ENCODE data around the gene UTP3. TPM values are rescaled to one million over a fixed set of nuclear protein-coding genes. Genes with fewer than 3 reads are reported as not detected.
A peak's percentile ranks its signal among the peaks of the same experiment; 100 is the strongest.

Gene UTP3
- total RNA-seq, 2 experiments from 2014 or later, result 34.0 to 57.8 TPM

GRCh38 chr4:70737409-70737808, 49.1 kb downstream of the UTP3 start:
- H3K27ac ChIP-seq (ENCODE audit: low read depth, low read length, poor library complexity, severe bottlenecking), result no peak overlapping the region
- H3K79me2 ChIP-seq (ENCODE audit: insufficient read depth, low read depth, low read length), result peaks cover 12% of the 10 kb centered on the region; the same call in 1 of the 2 replicates
- H3K4me2 ChIP-seq (ENCODE audit: low read length), result peak overlapping the region; percentile 43
- peak overlapping the region; percentile 22; the same call in 1 of the 2 replicates for H2AFZ ChIP-seq (ENCODE audit: low read length)
- TF ChIP-seq, protein P1, sequence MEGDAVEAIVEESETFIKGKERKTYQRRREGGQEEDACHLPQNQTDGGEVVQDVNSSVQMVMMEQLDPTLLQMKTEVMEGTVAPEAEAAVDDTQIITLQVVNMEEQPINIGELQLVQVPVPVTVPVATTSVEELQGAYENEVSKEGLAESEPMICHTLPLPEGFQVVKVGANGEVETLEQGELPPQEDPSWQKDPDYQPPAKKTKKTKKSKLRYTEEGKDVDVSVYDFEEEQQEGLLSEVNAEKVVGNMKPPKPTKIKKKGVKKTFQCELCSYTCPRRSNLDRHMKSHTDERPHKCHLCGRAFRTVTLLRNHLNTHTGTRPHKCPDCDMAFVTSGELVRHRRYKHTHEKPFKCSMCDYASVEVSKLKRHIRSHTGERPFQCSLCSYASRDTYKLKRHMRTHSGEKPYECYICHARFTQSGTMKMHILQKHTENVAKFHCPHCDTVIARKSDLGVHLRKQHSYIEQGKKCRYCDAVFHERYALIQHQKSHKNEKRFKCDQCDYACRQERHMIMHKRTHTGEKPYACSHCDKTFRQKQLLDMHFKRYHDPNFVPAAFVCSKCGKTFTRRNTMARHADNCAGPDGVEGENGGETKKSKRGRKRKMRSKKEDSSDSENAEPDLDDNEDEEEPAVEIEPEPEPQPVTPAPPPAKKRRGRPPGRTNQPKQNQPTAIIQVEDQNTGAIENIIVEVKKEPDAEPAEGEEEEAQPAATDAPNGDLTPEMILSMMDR (conservative IDR thresholded peaks at IDR 0.05; ENCODE audit: low read length), result peak; percentile 50
- TF ChIP-seq EZH2phosphoT487 (IDR thresholded peaks at IDR 0.05; ENCODE audit: borderline replicate concordance, low read depth, low read length), result no peak
- H3K4me3 ChIP-seq (ENCODE audit: low read depth, low read length, poor library complexity, severe bottlenecking), result no peak overlapping the region
- H3K36me3 ChIP-seq (ENCODE audit: insufficient read depth, low read length), result no peaks in the 10 kb centered on the region
- H4K20me1 ChIP-seq (ENCODE audit: insufficient read depth, low read length), result peaks cover 4% of the 10 kb centered on the region; the same call in 1 of the 2 replicates
- intact Hi-C loops (cut with micrococcal nuclease; ENCODE audit: unreplicated experiment), result loop anchor here (2.0 to 10.0 kb wide), 4 partner anchors 17 to 187 kb away; partner anchors contain the start of gene GRSF1
- BruUV-seq (replicated peaks), result no TSS peak
- no peaks in the 10 kb centered on the region for H3K9me2 ChIP-seq (ENCODE audit: insufficient read depth, low read length)
- no peaks in the 10 kb centered on the region for H3K9me3 ChIP-seq (ENCODE audit: low read length)
- POLR2A ChIA-PET, result interaction anchor here (0.6 to 4.8 kb wide), 21 partner anchors 8 to 1558 kb away, joined by 3 to 44 read pairs (median 5); partner anchors contain the start of genes GRSF1, MOB1B and RUFY3
- peak; percentile 52 for DNase-seq (ENCODE audit: low spot score)
- peaks cover 49% of the 10 kb centered on the region for H3K4me1 ChIP-seq (ENCODE audit: insufficient read depth, low read length, poor library complexity, severe bottlenecking)
- CTCF ChIA-PET (ENCODE audit: unreplicated experiment), result interaction anchor here (1.0 kb wide), 1 partner anchor 77 kb away, joined by 3 read pairs; no protein-coding TSS in a partner anchor

DNA sequence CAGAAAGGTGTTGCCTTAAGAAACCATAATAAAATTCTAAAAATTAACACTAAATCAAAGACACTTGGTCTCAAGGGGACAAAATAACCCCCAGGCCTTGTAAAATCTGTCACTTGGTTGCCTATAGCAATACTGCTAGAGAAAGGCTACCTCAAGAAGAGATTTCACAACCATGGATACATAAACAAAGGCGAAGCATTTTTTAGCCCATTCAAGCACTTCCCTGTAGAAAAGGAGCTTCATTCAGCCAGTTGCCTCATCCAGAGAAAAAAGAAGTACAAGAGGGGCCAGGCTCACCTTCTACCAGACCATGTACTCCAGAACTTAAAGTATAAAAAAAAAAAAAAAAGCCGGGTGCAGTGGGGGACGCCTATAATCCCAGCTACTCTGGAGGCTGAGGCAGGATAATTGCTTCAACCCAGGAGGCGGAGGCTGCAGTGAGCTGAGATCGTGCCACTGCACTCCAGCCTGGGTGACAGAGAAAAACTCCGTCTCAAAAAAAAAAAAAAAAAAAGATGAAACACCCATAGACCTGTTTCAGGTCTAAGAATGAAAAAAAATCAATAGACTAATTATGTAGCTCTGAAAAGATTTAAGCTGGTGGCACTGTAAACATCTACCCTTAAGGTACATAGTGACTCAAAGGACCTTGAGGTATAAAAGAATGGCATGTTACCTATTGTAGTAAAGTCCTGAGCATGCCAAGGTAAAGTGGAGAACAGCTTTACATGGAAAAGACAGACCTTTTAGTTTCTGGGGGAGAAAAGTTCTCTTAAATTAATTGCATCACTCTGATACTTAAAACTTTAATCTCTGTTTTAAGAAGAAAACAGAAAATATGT, 51.4 kb downstream of the UTP3 start:
- Histone ChIP-seq H3K4me1 (ENCODE audit: insufficient read depth, low read length, poor library complexity, severe bottlenecking) (peaks cover 37% of the 10 kb centered on the region), H3K9me2 (ENCODE audit: insufficient read depth, low read length) (no peaks in the 10 kb centered on the region), H3K4me3 (ENCODE audit: low read depth, low read length, poor library complexity, severe bottlenecking) (no peak overlapping the region), H3K9me3 (ENCODE audit: low read length) (no peaks in the 10 kb centered on the region), H3K27ac (ENCODE audit: low read depth, low read length, poor library complexity, severe bottlenecking) (no peak overlapping the region), H3K4me2 (ENCODE audit: low read length) (no peak overlapping the region), H4K20me1 (ENCODE audit: insufficient read depth, low read length) (no peaks in the 10 kb centered on the region), H3K36me3 (ENCODE audit: insufficient read depth, low read length) (no peaks in the 10 kb centered on the region), H2AFZ (ENCODE audit: low read length) (no peak overlapping the region), H3K79me2 (ENCODE audit: insufficient read depth, low read depth, low read length) (peaks cover 12% of the 10 kb centered on the region; the same call in 1 of the 2 replicates)
- ChIA-PET CTCF (ENCODE audit: unreplicated experiment) (no interaction called here), POLR2A (interaction anchor here (0.6 to 3.5 kb wide), 21 partner anchors 10 to 371 kb away, joined by 3 to 31 read pairs (median 3); no protein-coding TSS in a partner anchor)
- TF ChIP-seq, protein P1 (conservative IDR thresholded peaks at IDR 0.05; ENCODE audit: low read length), result no peak
- TF ChIP-seq EZH2phosphoT487 (IDR thresholded peaks at IDR 0.05; ENCODE audit: borderline replicate concordance, low read depth, low read length), result no peak
- DNase-seq (ENCODE audit: low spot score), result no peak
- intact Hi-C loops (cut with micrococcal nuclease; ENCODE audit: unreplicated experiment), result loop anchor here (10.0 kb wide), 1 partner anchor 185 kb away; no protein-coding TSS in a partner anchor
- no TSS peak for BruUV-seq (replicated peaks)

Small RNAs within 50 kb of the gene (small RNA-seq; reads per million reads assigned to genes)
- gene RNU6-520P, result not detected
- gene RNU6-784P, result 0.21 reads per million

Other genes starting within 250 kb of the UTP3 start
- not detected in 2 replicates for gene MUC7, start 216.3 kb upstream of the UTP3 start, total RNA-seq (2014; rRNA removed; shearing (Covaris generic))
- not detected in 2 replicates for gene MUC7, start 216.3 kb upstream of the UTP3 start, total RNA-seq (2022)
- gene AMTN, start 170.0 kb upstream of the UTP3 start, total RNA-seq (2014; rRNA removed; shearing (Covaris generic)), result not detected in 2 replicates
- not detected in 2 replicates for gene AMTN, start 170.0 kb upstream of the UTP3 start, total RNA-seq (2022)
- gene AMBN, start 96.3 kb upstream of the UTP3 start, total RNA-seq (2014; rRNA removed; shearing (Covaris generic)), result not detected in 2 replicates
- gene AMBN, start 96.3 kb upstream of the UTP3 start, total RNA-seq (2022), result not detected in 2 replicates
- 0.32 TPM in 1 of 2 replicates, not detected in the other for gene ENAM, start 59.8 kb upstream of the UTP3 start, total RNA-seq (2014; rRNA removed; shearing (Covaris generic))
- 3.5 and 6.2 TPM in 2 replicates for gene ENAM, start 59.8 kb upstream of the UTP3 start, total RNA-seq (2022)
- gene JCHAIN, start 22.0 kb upstream of the UTP3 start, total RNA-seq (2014; rRNA removed; shearing (Covaris generic)), result 1,460 and 1,542 TPM in 2 replicates
- gene JCHAIN, start 22.0 kb upstream of the UTP3 start, total RNA-seq (2022), result 1,325 and 1,492 TPM in 2 replicates
- gene RUFY3, start 33.4 kb downstream of the UTP3 start, total RNA-seq (2014; rRNA removed; shearing (Covaris generic)), result 36.4 and 38.2 TPM in 2 replicates
- 42.6 and 52.2 TPM in 2 replicates for gene RUFY3, start 33.4 kb downstream of the UTP3 start, total RNA-seq (2022)
- gene GRSF1, start 151.4 kb downstream of the UTP3 start, total RNA-seq (2014; rRNA removed; shearing (Covaris generic)), result 32.8 and 36.7 TPM in 2 replicates
- 52.8 and 67.0 TPM in 2 replicates for gene GRSF1, start 151.4 kb downstream of the UTP3 start, total RNA-seq (2022)
- 3.9 and 4.7 TPM in 2 replicates for gene MOB1B, start 213.8 kb downstream of the UTP3 start, total RNA-seq (2014; rRNA removed; shearing (Covaris generic))
- gene MOB1B, start 213.8 kb downstream of the UTP3 start, total RNA-seq (2022), result 19.4 and 22.4 TPM in 2 replicates